HK-2 (cell line): Measurements from ENCODE around the gene P2RX3.

Source experiments
- DNase-seq: peaks from one replicate; pipeline ENCODE4 v3.0.0-alpha.2; 2018; ENCODE audit not compliant: unreplicated experiment

The P2RX3 gene

GRCh38 chr11:57309106-57310059, 28.8 kb upstream of the P2RX3 start:
- DNase-seq, result no peak

DNA sequence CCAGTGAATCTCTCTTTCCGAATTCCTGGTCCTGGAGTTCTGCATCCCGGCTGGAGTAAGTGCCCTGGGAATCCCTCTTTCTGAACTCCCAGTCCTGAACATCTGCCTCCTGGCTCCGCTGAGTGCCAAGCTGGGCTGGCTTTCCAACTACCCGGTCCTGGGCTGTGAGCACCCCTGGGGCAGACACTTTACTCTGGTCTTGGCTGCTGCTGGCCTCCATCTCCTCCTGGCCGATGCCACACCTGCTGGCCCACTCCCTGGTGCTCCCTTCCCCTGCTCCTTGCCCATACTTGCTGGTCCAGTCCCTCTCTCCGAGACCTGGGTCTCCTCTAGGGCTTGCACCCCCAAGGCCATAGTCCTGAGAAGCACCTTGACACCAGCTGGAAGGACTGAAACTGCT, 28.1 kb upstream of the P2RX3 start:
- DNase-seq, result no peak

- DNase-seq, result no peak
Measured at GRCh38 chr11:57310630-57311086, 27.5 kb upstream of the P2RX3 start.

DNA sequence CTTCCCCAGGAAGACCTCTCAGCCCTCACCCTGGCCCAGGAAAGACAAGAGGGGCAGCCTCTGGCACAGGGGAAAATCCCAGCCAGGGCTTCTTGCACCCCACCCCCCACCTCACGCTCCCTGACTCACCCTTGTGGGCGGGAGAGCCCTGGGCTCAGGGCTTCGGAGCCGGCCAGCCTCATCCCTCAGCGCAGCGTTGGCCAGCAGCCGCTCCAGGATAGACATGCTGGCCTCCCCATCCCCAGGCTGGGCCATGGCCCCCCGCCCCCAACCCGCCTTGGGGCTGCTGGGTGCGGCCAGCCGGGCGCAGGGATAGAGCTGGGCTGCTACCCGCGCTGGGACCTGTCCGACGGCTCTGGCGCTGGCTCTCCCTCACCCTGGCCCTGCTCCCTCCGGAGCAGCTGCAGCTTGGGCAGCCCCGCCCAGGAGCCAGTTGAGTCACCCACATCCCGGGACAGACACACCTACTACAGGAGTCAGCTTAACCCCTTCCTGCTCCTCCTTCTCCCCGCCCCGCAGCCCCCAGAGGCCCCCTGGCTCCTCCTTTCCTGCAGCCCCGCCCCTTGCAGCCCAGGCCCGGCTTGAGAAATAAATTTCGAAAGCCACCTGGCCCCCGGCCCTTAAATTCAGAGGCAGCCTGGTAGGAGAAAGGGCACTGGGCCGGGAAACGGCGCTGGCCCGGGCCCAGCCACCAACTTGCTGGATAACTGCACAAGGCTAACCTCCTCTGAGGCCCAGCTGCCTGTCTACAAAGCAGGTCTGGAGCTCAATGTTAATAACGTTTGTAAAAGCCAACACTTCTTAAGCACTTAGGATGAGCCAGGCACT, 26.8 kb upstream of the P2RX3 start:
- DNase-seq, result peak; percentile 88

GRCh38 chr11:57312511-57313021, 25.6 kb upstream of the P2RX3 start:
- no peak for DNase-seq

DNA sequence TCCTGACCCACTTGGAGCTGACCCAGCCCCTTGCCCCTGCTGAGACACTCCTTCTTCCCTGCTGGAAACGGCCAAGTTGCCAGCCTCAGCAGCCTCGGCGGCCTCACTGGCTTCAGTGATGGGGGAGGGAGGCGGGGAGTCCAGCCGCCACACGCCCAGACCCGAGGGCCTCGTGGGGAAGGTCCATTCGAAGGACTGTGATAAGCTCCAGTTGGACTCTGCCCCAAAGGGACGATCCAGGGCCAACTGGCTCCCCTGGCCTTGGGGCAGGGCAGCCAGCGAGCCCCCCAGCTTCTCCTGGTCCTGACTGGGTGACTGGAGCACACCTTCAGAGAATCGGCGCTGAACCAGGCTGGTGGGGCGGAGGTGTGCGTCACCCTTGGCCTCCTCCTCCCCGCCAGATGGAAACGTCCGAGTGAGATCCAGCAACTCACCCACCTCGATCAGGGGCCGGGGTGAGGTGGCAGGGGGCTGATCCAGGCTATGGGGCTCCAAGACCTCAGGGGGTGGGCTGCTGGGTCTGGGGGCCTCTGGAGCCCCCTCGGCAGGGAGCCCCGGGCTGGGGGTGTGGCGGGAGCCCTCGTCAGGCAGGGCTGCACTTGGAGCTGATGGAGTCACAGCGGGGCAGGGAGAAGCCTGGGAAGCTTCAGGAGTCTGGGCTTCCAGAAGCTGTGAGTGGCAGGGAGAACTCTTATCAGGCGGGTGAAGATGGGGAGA, 24.9 kb upstream of the P2RX3 start:
- no peak for DNase-seq

- no peak for DNase-seq
Measured at GRCh38 chr11:57313788-57314135, 24.4 kb upstream of the P2RX3 start.

GRCh38 chr11:57314221-57314973, 23.8 kb upstream of the P2RX3 start:
- DNase-seq, result no peak

DNA sequence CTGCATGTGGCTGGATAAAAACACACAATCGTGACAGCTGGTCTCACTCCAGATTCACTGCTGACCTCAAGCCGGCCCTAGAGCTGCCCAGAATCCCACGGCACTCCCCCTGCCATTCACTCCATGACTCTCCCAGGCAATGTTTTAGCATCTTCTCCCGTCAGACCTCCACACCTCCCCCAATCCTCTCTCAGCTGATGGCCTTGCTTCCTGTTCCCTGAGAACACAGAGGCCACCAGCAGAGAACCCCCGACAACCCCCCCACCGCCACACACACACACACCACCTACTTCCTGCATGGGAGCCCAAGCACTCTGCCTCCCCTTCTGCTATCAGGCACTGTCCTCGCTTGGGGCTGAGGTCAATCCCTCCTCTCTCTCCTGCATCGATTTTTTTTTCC, 22.7 kb upstream of the P2RX3 start:
- DNase-seq, result peak; percentile 28

DNA sequence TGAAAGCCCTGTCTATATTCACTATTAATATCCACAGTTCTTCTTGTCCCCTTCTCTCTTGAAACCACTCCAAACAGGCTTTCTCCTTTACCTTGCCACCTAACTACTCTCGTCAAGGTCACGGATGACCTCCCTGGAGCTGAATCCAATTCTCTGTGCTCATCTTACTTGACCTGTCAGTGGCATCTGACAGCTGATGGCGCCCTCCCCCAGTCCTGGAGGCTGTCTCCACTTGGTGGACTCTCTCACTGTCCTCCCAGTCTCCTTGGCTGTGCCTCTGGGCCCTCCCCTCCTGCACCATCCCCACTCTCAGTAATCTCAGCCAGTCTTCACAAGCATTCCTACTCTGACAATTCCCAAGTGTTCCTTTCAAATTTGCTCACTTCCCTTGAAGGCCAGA, 22.1 kb upstream of the P2RX3 start:
- DNase-seq, result no peak

- DNase-seq, result no peak
Measured at GRCh38 chr11:57318178-57318577, 20.0 kb upstream of the P2RX3 start.

- DNase-seq, result no peak
Measured at GRCh38 chr11:57320067-57320718, 18.0 kb upstream of the P2RX3 start.

- no peak for DNase-seq
Measured at GRCh38 chr11:57320719-57321387, 17.3 kb upstream of the P2RX3 start.

GRCh38 chr11:57321388-57322255, 16.5 kb upstream of the P2RX3 start:
- DNase-seq, result no peak

- peak; percentile 85 for DNase-seq
Measured at GRCh38 chr11:57322256-57323166, 15.6 kb upstream of the P2RX3 start.

GRCh38 chr11:57323167-57323854, 14.8 kb upstream of the P2RX3 start:
- no peak for DNase-seq

GRCh38 chr11:57323855-57324153, 14.3 kb upstream of the P2RX3 start:
- no peak for DNase-seq
